Progenitor cell of endocrine pancreas (in vitro differentiated cells): ENCODE results near the gene HECTD4. TPM values are rescaled to one million over a fixed set of nuclear protein-coding genes. Genes with fewer than 3 reads are reported as not detected.

Source experiments
- DNase-seq: peaks from one replicate; pipeline ENCODE4 v3.0.0; 2021; ENCODE audit warnings: low spot score; ENCODE audit not compliant: unreplicated experiment
- H3K27ac Mint-ChIP-seq: 2 replicates; pipeline ENCODE4 v1.8.0; 2021; ENCODE audit warnings: mild to moderate bottlenecking, moderate library complexity, mixed read lengths
- H3K27me3 Mint-ChIP-seq: 2 replicates; pipeline ENCODE4 v1.8.0; 2021; ENCODE audit warnings: mixed read lengths
- H3K36me3 Mint-ChIP-seq: 2 replicates; pipeline ENCODE4 v1.8.0; 2022; ENCODE audit warnings: mixed read lengths; ENCODE audit not compliant: insufficient read depth
- H3K4me1 Mint-ChIP-seq: 2 replicates; pipeline ENCODE4 v1.8.0; 2021; ENCODE audit warnings: low read depth, mixed read lengths
- H3K4me3 Mint-ChIP-seq: 2 replicates; pipeline ENCODE4 v1.8.0; 2021; ENCODE audit warnings: low read depth, mild to moderate bottlenecking, moderate library complexity, mixed read lengths
- H3K9me3 Mint-ChIP-seq: 2 replicates; pipeline ENCODE4 v1.8.0; 2021; ENCODE audit warnings: low read depth, mixed read lengths
- CTCF ChIP-seq: fragments of 200-600 bp; sonication (generic); IDR thresholded peaks from one replicate; pipeline ENCODE4 v1.5.0; 2021; ENCODE audit warnings: antibody characterized with exemption, mild to moderate bottlenecking; ENCODE audit not compliant: unreplicated experiment
- total RNA-seq: library from RNA; stranded (reverse); gene quantifications from 2 replicates; pipeline ENCODE4 v1.2.1, GENCODE V29; 2021

HECTD4 gene
- total RNA-seq, 1 donor from 2014 or later: 86.7 TPM

DNA sequence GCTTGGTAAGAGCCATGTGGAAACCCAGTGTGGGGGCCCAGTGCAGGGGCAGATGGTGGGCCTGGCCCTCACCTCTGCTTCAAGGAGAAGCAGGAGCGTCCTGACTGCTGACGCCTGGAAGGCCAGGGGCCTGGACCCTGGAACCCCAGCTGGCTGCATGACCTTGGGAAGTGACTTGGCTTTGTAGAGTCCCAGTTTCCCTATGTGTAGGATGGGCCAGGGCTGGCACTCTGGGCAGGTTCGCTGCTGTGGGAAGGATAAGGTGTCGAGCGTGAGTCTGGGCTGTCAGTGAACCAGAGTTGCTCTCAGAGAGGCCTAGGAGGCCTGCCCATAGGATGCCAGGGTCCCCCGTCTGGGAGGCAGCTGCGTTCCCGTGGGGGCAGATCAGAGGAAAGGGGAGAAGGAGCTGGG is 213.7 kb downstream of the HECTD4 start:
- no peaks in the 10 kb centered on the region for H3K27me3 Mint-ChIP-seq
- peaks cover 8% of the 10 kb centered on the region for H3K36me3 Mint-ChIP-seq
- H3K27ac Mint-ChIP-seq: peak overlapping the region; percentile 59

GRCh38 chr12:112167718-112168525 is 214.3 kb downstream of the HECTD4 start:
- Mint-ChIP-seq H3K27ac (peak overlapping the region; percentile 59), H3K4me1 (no peaks in the 10 kb centered on the region), H3K36me3 (peaks cover 8% of the 10 kb centered on the region), H3K4me3 (no peak overlapping the region), H3K27me3 (no peaks in the 10 kb centered on the region), H3K9me3 (no peaks in the 10 kb centered on the region)
- TF ChIP-seq CTCF: no peak
- no peak for DNase-seq

More for the DNA sequence above, 213.7 kb downstream of the HECTD4 start:
- Mint-ChIP-seq H3K4me1 (no peaks in the 10 kb centered on the region), H3K4me3 (no peak overlapping the region), H3K9me3 (no peaks in the 10 kb centered on the region)
- no peak for TF ChIP-seq CTCF
- DNase-seq: no peak

GRCh38 chr12:112167031-112167461 is 215.2 kb downstream of the HECTD4 start:
- no peak for TF ChIP-seq CTCF
- Mint-ChIP-seq H3K4me1 (no peaks in the 10 kb centered on the region), H3K36me3 (peaks cover 9% of the 10 kb centered on the region), H3K9me3 (no peaks in the 10 kb centered on the region), H3K27me3 (no peaks in the 10 kb centered on the region), H3K4me3 (no peak overlapping the region), H3K27ac (no peak overlapping the region)
- DNase-seq: no peak

GRCh38 chr12:112166051-112167015 is 215.9 kb downstream of the HECTD4 start:
- Mint-ChIP-seq H3K4me1 (no peaks in the 10 kb centered on the region), H3K36me3 (peaks cover 14% of the 10 kb centered on the region), H3K4me3 (no peak overlapping the region), H3K27me3 (no peaks in the 10 kb centered on the region), H3K9me3 (no peaks in the 10 kb centered on the region), H3K27ac (no peak overlapping the region)
- no peak for DNase-seq
- TF ChIP-seq CTCF: no peak

GRCh38 chr12:112165624-112166023 is 216.6 kb downstream of the HECTD4 start:
- H3K9me3 Mint-ChIP-seq: no peaks in the 10 kb centered on the region
- H3K4me1 Mint-ChIP-seq: no peaks in the 10 kb centered on the region
- peaks cover 20% of the 10 kb centered on the region for H3K36me3 Mint-ChIP-seq
- no peak overlapping the region for H3K4me3 Mint-ChIP-seq
- no peak for DNase-seq
- TF ChIP-seq CTCF: no peak
- H3K27me3 Mint-ChIP-seq: no peaks in the 10 kb centered on the region
- no peak overlapping the region for H3K27ac Mint-ChIP-seq
